NCI-H2107 treated with DMSO at 0.1 percent for 48 hours (cell line): ENCODE data around the gene LRRC1.

Experiments
- DNase-seq: peaks from one replicate; lab custom pipeline; 2025; ENCODE audit not compliant: unreplicated experiment; lab: John Stamatoyannopoulos, UW

Gene LRRC1

DNA sequence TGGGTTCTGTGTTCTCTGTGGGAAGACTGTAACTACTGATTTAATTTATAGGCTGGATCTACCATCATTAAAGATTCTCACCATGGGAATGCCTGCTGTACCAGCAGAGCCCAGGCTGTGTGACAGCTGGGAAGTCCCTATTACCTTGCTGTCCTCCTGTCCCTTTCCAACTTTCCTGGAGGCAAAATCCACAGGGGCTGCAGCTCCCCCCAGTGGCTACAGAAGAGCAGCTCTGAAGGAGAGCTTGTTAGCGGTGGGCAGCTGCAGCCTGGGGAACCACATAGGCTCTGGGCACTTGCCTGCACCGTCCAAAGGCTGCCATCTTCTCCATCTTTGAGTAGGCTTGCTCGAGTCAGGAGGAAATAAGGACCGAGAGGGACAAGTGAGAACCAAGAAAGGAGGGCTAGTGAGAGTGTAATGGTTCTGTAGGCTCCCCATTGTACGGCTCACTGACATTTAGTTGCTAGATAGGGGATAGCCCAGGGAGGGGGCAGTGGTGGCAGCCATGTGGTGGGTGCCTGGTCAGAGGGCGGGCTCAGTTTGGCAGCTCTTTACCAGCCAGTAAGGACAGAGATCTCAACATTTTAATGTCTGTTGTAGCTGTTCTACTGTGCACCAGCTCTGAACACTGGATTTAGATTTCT is 161.4 kb downstream of the LRRC1 start:
- DNase-seq: peak; percentile 46

DNA sequence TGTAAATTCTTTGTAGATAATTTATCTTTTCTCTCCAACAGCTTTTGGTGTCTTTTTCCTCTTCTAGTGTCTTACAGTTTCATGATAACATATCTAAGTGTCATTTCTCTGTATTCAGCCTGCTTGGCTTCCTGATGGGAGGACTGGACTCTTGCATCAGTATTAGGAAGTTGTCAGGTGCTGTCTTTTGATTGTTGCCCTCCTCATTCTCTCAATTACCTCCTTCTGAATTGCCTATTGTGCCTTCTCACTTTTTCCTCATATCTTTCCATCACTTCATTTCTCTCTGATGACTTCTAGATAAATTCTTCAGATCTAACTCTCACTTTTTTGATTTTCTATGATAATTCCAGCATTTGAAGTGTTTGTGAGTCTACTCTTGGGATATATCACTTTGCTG is 162.0 kb downstream of the LRRC1 start:
- DNase-seq: no peak

DNA sequence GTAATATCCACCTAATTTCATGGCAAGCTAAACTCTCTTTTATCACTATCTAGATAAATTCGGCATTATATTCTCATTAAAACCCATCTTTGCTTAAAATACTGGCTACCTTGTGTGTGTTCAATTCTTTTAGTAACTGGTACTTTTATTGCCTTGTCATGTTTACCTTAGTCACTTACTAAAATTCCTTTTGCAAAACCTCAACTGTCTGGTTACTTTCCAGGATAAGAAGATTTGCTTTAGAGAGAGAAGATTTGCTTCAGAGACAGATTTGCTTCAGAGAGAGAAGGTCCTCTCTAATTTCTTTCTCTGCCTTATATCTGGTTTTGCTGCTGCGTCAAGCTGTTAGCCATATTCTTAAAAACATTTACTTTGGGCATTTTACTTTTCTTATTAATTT is 164.9 kb downstream of the LRRC1 start:
- DNase-seq: no peak

DNA sequence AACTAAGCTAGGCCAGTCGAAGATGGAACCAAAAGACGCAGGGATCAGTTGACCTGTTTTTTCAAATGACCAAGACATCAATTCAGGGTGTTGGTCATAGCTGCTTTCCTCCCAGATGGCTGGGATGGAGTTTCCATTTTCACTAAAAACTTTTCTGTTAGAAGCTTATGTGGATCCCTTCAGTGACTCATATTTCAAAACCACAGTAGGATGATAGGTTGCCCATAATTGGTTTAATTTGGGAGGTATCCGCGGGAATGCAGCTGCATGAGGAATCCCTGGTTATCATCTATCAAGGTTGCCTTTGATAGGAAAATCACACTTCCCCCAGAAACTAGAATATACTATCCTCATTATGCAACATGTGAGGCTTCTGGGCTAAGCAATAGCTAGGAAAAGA is 165.5 kb downstream of the LRRC1 start:
- no peak for DNase-seq

- DNase-seq: no peak
These were observed 167.0 kb downstream of the LRRC1 start for GRCh38 chr6:53961679-53962370.

DNA sequence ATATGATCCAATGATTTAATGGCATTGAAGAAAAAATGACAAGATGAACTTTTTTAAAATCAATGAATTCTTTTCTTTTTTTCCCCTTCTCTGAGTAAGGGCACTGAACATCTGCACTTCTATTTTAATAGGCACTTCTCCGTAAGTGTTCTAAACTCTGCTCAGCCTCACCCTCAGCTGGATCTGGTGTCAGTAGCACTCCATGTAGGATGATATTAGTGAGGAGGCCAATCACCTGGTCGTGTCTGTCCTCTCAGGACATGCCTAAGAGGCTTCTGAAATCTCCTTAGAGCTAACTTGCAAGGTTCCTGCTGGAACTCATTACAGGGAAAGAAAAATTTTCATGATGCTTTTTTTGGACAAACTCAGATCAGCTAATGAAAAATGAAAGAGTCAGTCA is 167.8 kb downstream of the LRRC1 start:
- no peak for DNase-seq

- DNase-seq: no peak
These were observed 172.6 kb downstream of the LRRC1 start for GRCh38 chr6:53967415-53967814.
